ENCODE results near the gene ALDH7A1.

DNA sequence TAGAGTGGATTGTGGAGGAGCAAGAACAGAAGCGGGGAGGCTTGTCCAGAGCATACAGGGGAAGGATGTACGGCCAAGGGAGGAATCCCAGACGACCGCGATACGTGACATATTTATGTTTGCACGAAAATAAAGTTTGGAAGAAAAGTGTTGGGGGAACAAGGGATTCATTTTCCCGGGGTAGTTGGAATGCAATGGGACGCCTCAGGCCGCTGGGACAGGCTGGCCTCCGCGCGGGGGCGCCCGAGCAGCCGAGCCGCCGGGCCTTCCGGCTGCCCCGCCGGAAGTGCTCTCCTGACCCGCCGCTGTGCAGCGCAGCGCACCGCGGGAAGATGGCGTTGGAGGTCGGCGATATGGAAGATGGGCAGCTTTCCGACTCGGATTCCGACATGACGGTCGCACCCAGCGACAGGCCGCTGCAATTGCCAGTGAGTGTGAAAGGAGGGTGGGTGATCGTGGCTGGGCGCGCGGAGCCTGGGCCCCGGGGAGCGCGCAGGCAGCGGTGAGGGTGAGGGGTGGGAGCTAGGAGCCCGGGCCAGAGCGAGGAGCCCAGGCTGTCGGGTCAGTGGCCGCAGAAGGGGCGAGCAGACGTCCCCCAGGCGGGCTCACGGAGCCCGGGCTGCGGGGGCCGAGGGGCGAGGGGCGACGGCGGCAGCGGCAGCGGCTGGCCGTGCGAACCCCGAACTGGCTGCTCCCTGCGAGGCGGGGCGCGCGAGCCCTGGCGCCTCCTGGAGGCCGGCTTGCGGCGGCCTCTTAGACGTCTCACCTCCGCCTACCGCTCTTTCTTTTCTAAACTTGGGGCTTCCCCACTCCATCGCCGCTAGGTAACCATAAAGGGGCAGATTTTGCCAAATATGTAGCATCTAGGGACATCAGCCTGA, 5.9 kb upstream of the ALDH7A1 start, which contains the start of gene PHAX:
- peak; percentile 62 to 68 (median 64) for TF ChIP-seq CTCF (IDR thresholded peaks at IDR 0.05)
- no peak for TF ChIP-seq POLR2A (IDR thresholded peaks at IDR 0.05)
